Measurements from ENCODE around the gene KRT5. TPM values are rescaled to one million over a fixed set of nuclear protein-coding genes. Genes with fewer than 3 reads are reported as not detected.

KRT5 gene
- polyA plus RNA-seq, 1 of the 3 experiments (the other 2 are of a cell fraction) = not detected

DNA sequence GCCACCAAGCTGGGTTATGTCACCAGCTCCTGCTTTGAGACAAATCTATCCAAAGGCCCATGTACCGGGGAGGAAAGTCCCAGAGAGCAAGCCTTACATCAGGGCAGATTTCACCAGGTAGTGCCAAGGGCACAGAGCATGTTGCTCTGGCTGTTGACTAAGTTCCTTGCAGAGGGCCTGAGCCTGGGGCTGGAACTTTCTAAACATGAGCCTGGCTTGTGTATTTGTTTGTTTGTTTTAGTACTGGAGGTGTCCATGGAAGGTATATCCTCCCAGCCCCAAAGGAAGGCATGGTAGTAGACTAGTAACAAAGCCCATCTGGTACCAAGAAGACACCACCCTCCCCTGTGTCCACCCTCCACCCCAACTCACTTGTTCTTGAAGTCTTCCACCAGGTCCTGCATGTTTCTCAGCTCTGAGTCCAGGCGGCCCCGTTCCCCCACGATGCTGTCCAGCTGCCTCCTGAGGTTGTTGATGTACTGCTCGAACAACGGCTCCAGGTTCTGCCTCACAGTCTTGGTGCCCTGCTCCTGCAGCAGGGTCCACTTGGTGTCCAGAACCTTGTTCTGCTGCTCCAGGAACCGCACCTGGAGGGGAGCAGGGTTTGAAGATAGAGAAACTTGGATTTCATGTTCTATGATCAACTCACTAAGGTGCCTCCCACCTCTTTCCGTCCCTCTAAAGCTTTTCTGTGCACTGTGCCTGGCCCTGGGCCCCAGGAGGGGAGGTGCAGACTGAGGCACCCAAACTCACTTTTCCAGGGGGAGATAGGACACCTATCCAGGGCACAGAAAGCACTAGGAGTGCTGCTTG lies 1.4 kb downstream of the KRT5 start:
- Histone ChIP-seq H2AFZ (ENCODE audit: low read depth) (no peak overlapping the region), H3K79me2 (ENCODE audit: insufficient read depth) (no peaks in the 10 kb centered on the region), H3K4me3 (ENCODE audit: low read depth in 2 of 2, low read length in 1 of 2) (no peak overlapping the region), H3K4me1 (ENCODE audit: control insufficient read depth in 1 of 2, insufficient read depth in 2 of 2, low read depth in 1 of 2, low read length in 1 of 2) (no peaks in the 10 kb centered on the region), H3K9me2 (no peaks in the 10 kb centered on the region), H3F3A (replicated peaks; ENCODE audit: insufficient read depth) (no peaks in the 10 kb centered on the region), H3K36me3 (replicated peaks in 1 of 2; ENCODE audit: control insufficient read depth in 1 of 2, insufficient read depth in 2 of 2, low read length in 1 of 2) (no peaks in the 10 kb centered on the region), H3K9ac (no peak overlapping the region), H4K20me1 (ENCODE audit: insufficient read depth) (no peaks in the 10 kb centered on the region), H3K27me3 (ENCODE audit: insufficient read depth) (peaks cover 47% of the 10 kb centered on the region; the same call in 1 of the 2 replicates), H3K9me3 (no peaks in the 10 kb centered on the region), H3K27ac (ENCODE audit: low read depth in 2 of 2, low read length in 1 of 2) (no peak overlapping the region), H3K4me2 (no peak overlapping the region)
- CTCF ChIA-PET = interaction anchor here (3.2 kb wide), 1 partner anchor 12 kb away, joined by 9 read pairs; no protein-coding TSS in a partner anchor
- WGBS (ENCODE audit: low lambda C conversion rate) = 35% methylated on average over 8 of the region's 8 CpGs
- POLR2A ChIA-PET = no interaction called here
- DNase-seq = no peak
- TF ChIP-seq FOSL2 (IDR thresholded peaks at IDR 0.05; ENCODE audit: borderline replicate concordance, low read depth) (no peak), FOXM1 (IDR thresholded peaks at IDR 0.05; ENCODE audit: low read depth) (no peak)
- TF ChIP-seq, protein P1, sequence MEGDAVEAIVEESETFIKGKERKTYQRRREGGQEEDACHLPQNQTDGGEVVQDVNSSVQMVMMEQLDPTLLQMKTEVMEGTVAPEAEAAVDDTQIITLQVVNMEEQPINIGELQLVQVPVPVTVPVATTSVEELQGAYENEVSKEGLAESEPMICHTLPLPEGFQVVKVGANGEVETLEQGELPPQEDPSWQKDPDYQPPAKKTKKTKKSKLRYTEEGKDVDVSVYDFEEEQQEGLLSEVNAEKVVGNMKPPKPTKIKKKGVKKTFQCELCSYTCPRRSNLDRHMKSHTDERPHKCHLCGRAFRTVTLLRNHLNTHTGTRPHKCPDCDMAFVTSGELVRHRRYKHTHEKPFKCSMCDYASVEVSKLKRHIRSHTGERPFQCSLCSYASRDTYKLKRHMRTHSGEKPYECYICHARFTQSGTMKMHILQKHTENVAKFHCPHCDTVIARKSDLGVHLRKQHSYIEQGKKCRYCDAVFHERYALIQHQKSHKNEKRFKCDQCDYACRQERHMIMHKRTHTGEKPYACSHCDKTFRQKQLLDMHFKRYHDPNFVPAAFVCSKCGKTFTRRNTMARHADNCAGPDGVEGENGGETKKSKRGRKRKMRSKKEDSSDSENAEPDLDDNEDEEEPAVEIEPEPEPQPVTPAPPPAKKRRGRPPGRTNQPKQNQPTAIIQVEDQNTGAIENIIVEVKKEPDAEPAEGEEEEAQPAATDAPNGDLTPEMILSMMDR (IDR thresholded peaks at IDR 0.05) = no peak
- TF ChIP-seq, protein P2, sequence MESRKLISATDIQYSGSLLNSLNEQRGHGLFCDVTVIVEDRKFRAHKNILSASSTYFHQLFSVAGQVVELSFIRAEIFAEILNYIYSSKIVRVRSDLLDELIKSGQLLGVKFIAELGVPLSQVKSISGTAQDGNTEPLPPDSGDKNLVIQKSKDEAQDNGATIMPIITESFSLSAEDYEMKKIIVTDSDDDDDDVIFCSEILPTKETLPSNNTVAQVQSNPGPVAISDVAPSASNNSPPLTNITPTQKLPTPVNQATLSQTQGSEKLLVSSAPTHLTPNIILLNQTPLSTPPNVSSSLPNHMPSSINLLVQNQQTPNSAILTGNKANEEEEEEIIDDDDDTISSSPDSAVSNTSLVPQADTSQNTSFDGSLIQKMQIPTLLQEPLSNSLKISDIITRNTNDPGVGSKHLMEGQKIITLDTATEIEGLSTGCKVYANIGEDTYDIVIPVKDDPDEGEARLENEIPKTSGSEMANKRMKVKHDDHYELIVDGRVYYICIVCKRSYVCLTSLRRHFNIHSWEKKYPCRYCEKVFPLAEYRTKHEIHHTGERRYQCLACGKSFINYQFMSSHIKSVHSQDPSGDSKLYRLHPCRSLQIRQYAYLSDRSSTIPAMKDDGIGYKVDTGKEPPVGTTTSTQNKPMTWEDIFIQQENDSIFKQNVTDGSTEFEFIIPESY (IDR thresholded peaks at IDR 0.05; ENCODE audit: borderline replicate concordance, low read depth) = no peak

DNA sequence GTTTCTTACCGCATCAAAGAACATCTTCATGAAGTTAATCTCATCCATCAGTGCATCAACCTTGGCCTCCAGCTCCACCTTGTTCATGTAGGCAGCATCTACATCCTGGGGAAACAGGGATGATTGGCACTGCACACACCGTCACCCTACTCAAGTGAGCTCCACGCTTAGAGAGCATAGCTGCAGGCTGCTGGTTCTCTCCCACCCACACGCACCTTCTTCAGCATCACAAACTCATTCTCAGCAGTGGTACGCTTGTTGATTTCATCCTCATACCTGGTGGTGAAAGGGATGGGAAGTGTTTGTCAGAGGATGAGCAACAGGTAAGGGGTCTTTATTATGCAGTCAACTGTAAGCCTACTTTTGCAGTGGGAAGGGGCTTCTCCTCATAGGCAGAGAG lies 2.3 kb downstream of the KRT5 start:
- Histone ChIP-seq H3K9ac (no peak overlapping the region), H3F3A (replicated peaks; ENCODE audit: insufficient read depth) (no peaks in the 10 kb centered on the region), H3K27me3 (ENCODE audit: insufficient read depth) (peaks cover 38% of the 10 kb centered on the region; the same call in 1 of the 2 replicates), H3K36me3 (replicated peaks in 1 of 2; ENCODE audit: control insufficient read depth in 1 of 2, insufficient read depth in 2 of 2, low read length in 1 of 2) (no peaks in the 10 kb centered on the region), H4K20me1 (ENCODE audit: insufficient read depth) (no peaks in the 10 kb centered on the region), H3K4me1 (ENCODE audit: control insufficient read depth in 1 of 2, insufficient read depth in 2 of 2, low read depth in 1 of 2, low read length in 1 of 2) (no peaks in the 10 kb centered on the region), H3K9me3 (no peaks in the 10 kb centered on the region), H3K4me2 (no peak overlapping the region), H2AFZ (ENCODE audit: low read depth) (no peak overlapping the region), H3K4me3 (ENCODE audit: low read depth in 2 of 2, low read length in 1 of 2) (no peak overlapping the region), H3K79me2 (ENCODE audit: insufficient read depth) (no peaks in the 10 kb centered on the region), H3K9me2 (no peaks in the 10 kb centered on the region), H3K27ac (ENCODE audit: low read depth in 2 of 2, low read length in 1 of 2) (no peak overlapping the region)
- WGBS (ENCODE audit: low lambda C conversion rate) = 46% methylated on average over 5 of the region's 5 CpGs
- ChIA-PET CTCF (interaction anchor here (3.2 kb wide), 1 partner anchor 11 kb away, joined by 9 read pairs; no protein-coding TSS in a partner anchor), POLR2A (no interaction called here)
- no peak for DNase-seq
- TF ChIP-seq TEAD4 (IDR thresholded peaks at IDR 0.05; ENCODE audit: borderline replicate concordance, insufficient read depth) (no peak), NFIC (IDR thresholded peaks at IDR 0.05; ENCODE audit: borderline replicate concordance) (no peak), TAF1 (IDR thresholded peaks at IDR 0.05; ENCODE audit: borderline replicate concordance, low read depth, low read length) (no peak), RFX5 (IDR thresholded peaks at IDR 0.05; ENCODE audit: low read length) (no peak), CHD2 (IDR thresholded peaks at IDR 0.05; ENCODE audit: low read length, partially characterized antibody) (no peak), MXI1 (IDR thresholded peaks at IDR 0.05; ENCODE audit: low read depth, low read length) (no peak), EZH2phosphoT487 (IDR thresholded peaks at IDR 0.05; ENCODE audit: borderline replicate concordance, low read depth) (no peak), FOSL2 (IDR thresholded peaks at IDR 0.05; ENCODE audit: borderline replicate concordance, low read depth) (no peak), YY1 (IDR thresholded peaks at IDR 0.05; ENCODE audit: low read depth) (no peak), SIN3A (IDR thresholded peaks at IDR 0.05; ENCODE audit: borderline replicate concordance, low read depth, low read length) (no peak)
- TF ChIP-seq, protein P3, sequence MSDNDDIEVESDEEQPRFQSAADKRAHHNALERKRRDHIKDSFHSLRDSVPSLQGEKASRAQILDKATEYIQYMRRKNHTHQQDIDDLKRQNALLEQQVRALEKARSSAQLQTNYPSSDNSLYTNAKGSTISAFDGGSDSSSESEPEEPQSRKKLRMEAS (IDR thresholded peaks at IDR 0.05; ENCODE audit: low read depth) = no peak
- TF ChIP-seq, protein P4, sequence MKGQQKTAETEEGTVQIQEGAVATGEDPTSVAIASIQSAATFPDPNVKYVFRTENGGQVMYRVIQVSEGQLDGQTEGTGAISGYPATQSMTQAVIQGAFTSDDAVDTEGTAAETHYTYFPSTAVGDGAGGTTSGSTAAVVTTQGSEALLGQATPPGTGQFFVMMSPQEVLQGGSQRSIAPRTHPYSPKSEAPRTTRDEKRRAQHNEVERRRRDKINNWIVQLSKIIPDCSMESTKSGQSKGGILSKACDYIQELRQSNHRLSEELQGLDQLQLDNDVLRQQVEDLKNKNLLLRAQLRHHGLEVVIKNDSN (IDR thresholded peaks at IDR 0.05; ENCODE audit: borderline replicate concordance, low read depth) = no peak
- TF ChIP-seq, protein P5, sequence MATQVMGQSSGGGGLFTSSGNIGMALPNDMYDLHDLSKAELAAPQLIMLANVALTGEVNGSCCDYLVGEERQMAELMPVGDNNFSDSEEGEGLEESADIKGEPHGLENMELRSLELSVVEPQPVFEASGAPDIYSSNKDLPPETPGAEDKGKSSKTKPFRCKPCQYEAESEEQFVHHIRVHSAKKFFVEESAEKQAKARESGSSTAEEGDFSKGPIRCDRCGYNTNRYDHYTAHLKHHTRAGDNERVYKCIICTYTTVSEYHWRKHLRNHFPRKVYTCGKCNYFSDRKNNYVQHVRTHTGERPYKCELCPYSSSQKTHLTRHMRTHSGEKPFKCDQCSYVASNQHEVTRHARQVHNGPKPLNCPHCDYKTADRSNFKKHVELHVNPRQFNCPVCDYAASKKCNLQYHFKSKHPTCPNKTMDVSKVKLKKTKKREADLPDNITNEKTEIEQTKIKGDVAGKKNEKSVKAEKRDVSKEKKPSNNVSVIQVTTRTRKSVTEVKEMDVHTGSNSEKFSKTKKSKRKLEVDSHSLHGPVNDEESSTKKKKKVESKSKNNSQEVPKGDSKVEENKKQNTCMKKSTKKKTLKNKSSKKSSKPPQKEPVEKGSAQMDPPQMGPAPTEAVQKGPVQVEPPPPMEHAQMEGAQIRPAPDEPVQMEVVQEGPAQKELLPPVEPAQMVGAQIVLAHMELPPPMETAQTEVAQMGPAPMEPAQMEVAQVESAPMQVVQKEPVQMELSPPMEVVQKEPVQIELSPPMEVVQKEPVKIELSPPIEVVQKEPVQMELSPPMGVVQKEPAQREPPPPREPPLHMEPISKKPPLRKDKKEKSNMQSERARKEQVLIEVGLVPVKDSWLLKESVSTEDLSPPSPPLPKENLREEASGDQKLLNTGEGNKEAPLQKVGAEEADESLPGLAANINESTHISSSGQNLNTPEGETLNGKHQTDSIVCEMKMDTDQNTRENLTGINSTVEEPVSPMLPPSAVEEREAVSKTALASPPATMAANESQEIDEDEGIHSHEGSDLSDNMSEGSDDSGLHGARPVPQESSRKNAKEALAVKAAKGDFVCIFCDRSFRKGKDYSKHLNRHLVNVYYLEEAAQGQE (IDR thresholded peaks at IDR 0.05; ENCODE audit: low read depth, low read length) = no peak

Data from SK-N-SH (cell line).